ENCODE data around the gene RAP1A. TPM values are rescaled to one million over a fixed set of nuclear protein-coding genes. Genes with fewer than 3 reads are reported as not detected.

The RAP1A gene
- total RNA-seq: 100 to 1,000 TPM; 219 to 221 TPM

DNA sequence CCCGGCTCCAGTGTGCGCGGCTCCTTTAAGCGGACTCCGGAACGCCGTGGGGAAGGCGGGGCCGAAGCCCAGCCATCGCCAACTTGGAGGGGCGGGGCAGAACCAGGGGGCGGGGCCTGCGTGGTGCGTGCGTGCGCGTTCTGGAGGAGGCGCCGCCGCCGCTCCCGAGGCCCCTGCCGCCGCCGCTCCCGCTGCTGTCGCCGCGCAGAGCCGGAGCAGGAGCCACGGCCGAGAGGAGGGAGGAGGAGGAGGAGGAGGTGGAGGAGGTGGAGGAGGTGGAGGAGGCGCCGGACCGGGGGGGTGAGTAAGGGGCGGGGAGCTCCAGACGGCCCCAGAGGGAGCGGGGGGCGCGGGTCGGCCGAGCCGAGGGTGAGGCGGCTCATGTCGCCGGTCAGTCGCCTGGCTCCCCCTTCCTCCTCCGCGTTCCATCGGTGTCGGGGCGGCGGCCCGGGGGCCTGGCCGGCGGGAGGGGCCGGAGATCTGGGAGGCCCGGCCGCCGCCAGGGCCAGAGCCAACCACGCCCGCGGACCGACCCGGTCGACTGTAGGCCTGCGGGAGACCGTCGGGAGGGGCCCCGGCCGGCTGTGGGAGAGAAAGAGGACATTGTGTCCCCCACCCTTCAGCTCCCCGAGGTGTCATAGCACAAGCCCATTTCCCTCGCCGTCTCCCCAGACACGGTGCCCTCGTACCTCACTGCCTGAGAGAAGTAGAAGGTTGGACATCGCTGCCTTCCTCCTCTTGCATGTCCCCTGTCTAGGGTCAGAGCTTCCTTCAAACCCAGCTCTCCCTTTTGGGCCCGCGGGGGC, at the start of gene RAP1A:
Gene RAP1A (plus strand): TSS at position 155 of the 806 bp plus-strand sequence. CDS start 71,572 bp downstream, outside the sequence.
- CTCF ChIA-PET: interaction anchor here (1.0 to 8.4 kb wide), 6 partner anchors 15 to 150 kb away, joined by 3 to 85 read pairs (median 12); no protein-coding TSS in a partner anchor
- POLR2A ChIA-PET: interaction anchor here (0.6 to 12.5 kb wide), 18 partner anchors 9 to 744 kb away, joined by 3 to 641 read pairs (median 6); partner anchors contain the start of gene WDR77
- Mint-ChIP-seq H3K27me3 (no peaks in the 10 kb centered on the region), H3K36me3 (ENCODE audit: low read depth) (peaks cover 47% of the 10 kb centered on the region), H3K9me3 (no peaks in the 10 kb centered on the region), H3K4me3 (peak within 1 kb of the TSS; percentile 93), H3K4me1 (peaks cover 70% of the 10 kb centered on the region), H3K27ac (peak within 1 kb of the TSS; percentile 86)
- DNase-seq: peak; percentile 95

DNA sequence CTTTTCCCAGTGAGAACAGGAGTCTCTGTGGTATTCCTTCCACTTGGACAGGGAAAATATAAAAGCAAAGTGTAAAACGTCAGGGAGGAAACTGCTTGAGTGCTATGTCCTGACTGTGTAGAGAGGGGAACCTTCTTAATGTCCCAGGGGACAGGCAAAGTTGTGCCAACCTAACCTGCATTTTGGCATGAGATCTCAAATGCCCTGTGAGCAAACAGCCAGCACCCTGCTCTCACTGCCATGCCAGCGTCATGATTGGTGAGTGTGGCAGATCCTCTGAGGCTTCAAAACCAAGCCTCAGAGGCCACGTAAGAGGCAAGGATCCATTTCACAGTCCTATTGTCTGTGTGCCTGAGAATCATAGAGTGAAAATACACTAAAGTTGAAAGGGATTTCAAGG, 49.7 kb upstream of the RAP1A start:
- Mint-ChIP-seq H3K36me3 (ENCODE audit: low read depth) (peaks cover 4% of the 10 kb centered on the region), H3K4me1 (peaks cover 9% of the 10 kb centered on the region)

DNA sequence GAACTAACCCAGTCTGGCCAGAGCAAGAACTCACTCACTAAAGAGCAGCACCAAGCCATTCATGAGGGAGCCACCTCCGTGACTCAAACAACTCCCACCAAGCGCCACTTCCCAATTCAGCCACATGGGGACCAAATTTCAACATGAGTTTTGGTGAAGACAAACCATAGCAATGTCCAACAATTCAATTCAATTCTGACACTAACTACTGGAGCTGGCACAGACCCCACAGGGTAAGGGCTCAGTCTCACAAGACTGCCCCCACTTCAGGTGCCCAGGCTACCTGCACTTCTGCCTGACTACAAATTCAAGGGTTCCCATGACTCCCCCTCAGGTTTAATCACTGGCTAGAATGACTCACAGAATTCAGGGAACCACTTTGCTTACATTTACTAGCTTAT, 48.8 kb upstream of the RAP1A start:
- ChIA-PET CTCF (interaction anchor here (1.0 to 1.1 kb wide), 3 partner anchors 33 to 63 kb away, joined by 3 to 6 read pairs (median 3); no protein-coding TSS in a partner anchor), POLR2A (interaction anchor here (1.1 kb wide), 2 partner anchors 33 to 52 kb away, joined by 3 to 4 read pairs; no protein-coding TSS in a partner anchor)
- H3K4me3 Mint-ChIP-seq: no peak overlapping the region
- no peak overlapping the region for H3K27ac Mint-ChIP-seq
- DNase-seq: peak; percentile 33
- no peaks in the 10 kb centered on the region for H3K27me3 Mint-ChIP-seq
- H3K36me3 Mint-ChIP-seq (ENCODE audit: low read depth): peaks cover 3% of the 10 kb centered on the region
- peaks cover 2% of the 10 kb centered on the region for H3K9me3 Mint-ChIP-seq
- peaks cover 9% of the 10 kb centered on the region for H3K4me1 Mint-ChIP-seq

More for the DNA sequence above, 49.7 kb upstream of the RAP1A start:
- Mint-ChIP-seq H3K27me3 (no peaks in the 10 kb centered on the region), H3K27ac (no peak overlapping the region), H3K4me3 (no peak overlapping the region), H3K9me3 (peaks cover 2% of the 10 kb centered on the region)
- ChIA-PET CTCF (no interaction called here), POLR2A (interaction anchor here (1.5 kb wide), 1 partner anchor 23 kb away, joined by 3 read pairs; no protein-coding TSS in a partner anchor)
- no peak for DNase-seq

DNA sequence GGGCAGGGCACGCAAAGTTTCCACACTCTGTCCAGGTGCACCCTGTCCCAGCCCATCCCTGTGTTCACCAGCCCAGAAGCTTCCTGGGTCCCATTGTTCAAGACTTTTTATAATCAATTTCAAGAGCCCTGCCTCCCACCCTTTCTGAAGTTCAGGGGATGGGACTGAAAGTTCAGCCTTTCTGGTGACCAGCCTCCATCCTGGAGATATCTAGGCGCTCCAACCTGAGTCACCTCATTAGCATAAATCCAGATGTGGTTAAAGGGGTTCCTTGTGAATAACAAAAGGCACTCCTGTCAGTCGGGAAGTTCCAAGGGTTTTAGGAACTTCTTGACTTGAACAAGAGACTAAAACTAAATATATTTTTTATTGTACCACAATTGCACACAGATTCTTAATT, 48.4 kb upstream of the RAP1A start:
- no peak for DNase-seq
- Mint-ChIP-seq H3K27me3 (no peaks in the 10 kb centered on the region), H3K36me3 (ENCODE audit: low read depth) (peaks cover 3% of the 10 kb centered on the region), H3K4me1 (peaks cover 9% of the 10 kb centered on the region), H3K9me3 (peaks cover 2% of the 10 kb centered on the region), H3K27ac (no peak overlapping the region), H3K4me3 (no peak overlapping the region)
- CTCF ChIA-PET: interaction anchor here (1.0 to 1.1 kb wide), 4 partner anchors 22 to 63 kb away, joined by 3 to 6 read pairs (median 3); no protein-coding TSS in a partner anchor
- POLR2A ChIA-PET: interaction anchor here (1.1 kb wide), 3 partner anchors 21 to 51 kb away, joined by 3 to 5 read pairs (median 4); no protein-coding TSS in a partner anchor

DNA sequence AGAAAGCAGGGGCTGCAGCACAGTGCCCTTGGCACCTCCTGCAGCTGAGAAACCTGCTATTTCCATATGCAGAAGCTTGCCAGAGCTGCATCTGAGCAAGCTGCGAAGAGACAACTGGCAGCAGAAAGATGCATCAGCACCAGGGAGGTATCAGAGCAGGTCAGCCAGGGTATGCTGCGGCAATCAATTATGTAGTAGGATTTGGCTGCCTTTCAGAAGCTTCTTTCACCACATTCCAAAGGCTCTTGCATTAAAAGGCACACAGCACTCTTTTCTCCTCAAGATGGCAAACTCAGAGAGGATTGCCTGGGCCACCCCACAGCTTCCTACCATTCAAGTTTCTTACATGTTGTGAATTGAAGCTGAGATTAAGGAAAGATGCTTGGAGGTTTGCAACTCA, 47.6 kb upstream of the RAP1A start:
- peaks cover 3% of the 10 kb centered on the region for H3K36me3 Mint-ChIP-seq (ENCODE audit: low read depth)
- ChIA-PET POLR2A (interaction anchor here (1.1 kb wide), 1 partner anchor 21 kb away, joined by 5 read pairs; no protein-coding TSS in a partner anchor), CTCF (interaction anchor here (1.0 kb wide), 1 partner anchor 21 kb away, joined by 3 read pairs; no protein-coding TSS in a partner anchor)
- H3K27ac Mint-ChIP-seq: no peak overlapping the region
- DNase-seq: no peak
- peaks cover under 1% of the 10 kb centered on the region for H3K9me3 Mint-ChIP-seq
- H3K4me1 Mint-ChIP-seq: peaks cover 9% of the 10 kb centered on the region
- no peak overlapping the region for H3K4me3 Mint-ChIP-seq
- H3K27me3 Mint-ChIP-seq: no peaks in the 10 kb centered on the region

DNA sequence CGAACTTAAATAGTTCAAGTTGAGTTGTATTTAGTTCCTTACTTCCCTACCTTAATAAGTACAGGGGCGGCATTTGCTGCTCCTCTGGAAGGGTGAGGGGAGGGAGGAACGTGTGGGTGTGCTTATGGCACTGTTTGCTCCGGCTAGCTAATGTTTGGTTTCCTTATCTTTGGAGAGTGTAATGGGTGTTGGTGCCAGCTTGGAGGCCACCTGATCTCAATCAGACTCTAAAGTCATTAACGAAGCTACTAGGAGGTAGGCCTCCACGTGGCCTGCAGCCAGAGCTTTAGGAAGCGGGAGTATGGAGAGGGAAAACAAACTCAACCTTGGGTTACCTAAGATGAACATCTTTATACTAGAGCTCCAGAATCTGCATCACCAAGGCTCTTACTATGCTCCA, 43.0 kb upstream of the RAP1A start:
- Mint-ChIP-seq H3K27me3 (no peaks in the 10 kb centered on the region), H3K36me3 (ENCODE audit: low read depth) (no peaks in the 10 kb centered on the region), H3K4me1 (no peaks in the 10 kb centered on the region), H3K4me3 (no peak overlapping the region), H3K9me3 (no peaks in the 10 kb centered on the region), H3K27ac (no peak overlapping the region)
- POLR2A ChIA-PET: interaction anchor here (1.4 kb wide), 1 partner anchor 17 kb away, joined by 3 read pairs; no protein-coding TSS in a partner anchor
- CTCF ChIA-PET: interaction anchor here (0.6 kb wide), 1 partner anchor 21 kb away, joined by 4 read pairs; no protein-coding TSS in a partner anchor
- DNase-seq: no peak

DNA sequence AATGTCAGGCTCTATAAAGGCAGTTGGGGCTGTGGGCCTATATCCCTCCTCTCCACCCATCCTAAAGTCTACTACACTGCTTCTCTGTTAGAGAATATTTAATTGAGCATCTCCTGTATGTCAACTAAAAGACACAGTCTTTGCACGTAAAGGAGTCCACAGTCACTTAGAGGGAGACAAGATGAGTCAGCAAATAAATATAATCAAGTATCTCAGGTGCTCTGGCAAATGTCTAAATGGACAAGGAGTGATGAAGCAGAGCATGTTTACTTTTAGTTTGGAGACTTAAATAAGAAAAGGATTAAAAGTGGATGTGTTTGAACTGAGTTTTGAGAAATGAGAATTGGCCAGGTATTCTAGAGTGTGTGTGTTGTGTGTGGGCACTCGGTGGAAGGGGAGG, 41.8 kb upstream of the RAP1A start:
- H3K9me3 Mint-ChIP-seq: no peaks in the 10 kb centered on the region
- no peak for DNase-seq
- H3K36me3 Mint-ChIP-seq (ENCODE audit: low read depth): no peaks in the 10 kb centered on the region
- ChIA-PET POLR2A (interaction anchor here (1.4 kb wide), 1 partner anchor 16 kb away, joined by 3 read pairs; no protein-coding TSS in a partner anchor), CTCF (no interaction called here)
- no peaks in the 10 kb centered on the region for H3K27me3 Mint-ChIP-seq
- H3K4me3 Mint-ChIP-seq: no peak overlapping the region
- peaks cover 7% of the 10 kb centered on the region for H3K4me1 Mint-ChIP-seq
- no peak overlapping the region for H3K27ac Mint-ChIP-seq

DNA sequence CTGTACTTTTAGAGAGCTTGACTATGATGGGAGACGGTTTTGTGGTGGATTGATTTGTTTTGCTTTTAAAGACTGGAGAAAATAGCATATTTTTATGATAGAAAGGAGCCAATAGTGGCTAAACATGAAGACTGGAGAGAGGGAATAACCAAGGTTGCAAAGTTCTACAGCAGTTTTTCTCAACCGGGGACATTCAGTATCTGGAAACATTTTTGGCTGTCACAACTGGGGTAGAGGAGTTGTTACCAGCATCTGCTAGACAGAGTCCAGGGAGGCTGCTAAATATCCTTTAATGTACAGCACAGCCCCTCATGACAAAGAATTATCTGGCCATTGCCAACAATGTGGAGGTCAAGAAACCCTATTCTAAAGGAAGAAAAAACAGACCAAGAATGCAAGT, 38.4 kb upstream of the RAP1A start:
- CTCF ChIA-PET: interaction anchor here (1.5 kb wide), 1 partner anchor 15 kb away, joined by 3 read pairs; no protein-coding TSS in a partner anchor
- POLR2A ChIA-PET: interaction anchor here (1.6 to 16.1 kb wide), 4 partner anchors 10 to 129 kb away, joined by 3 to 501 read pairs (median 18); partner anchors contain the start of gene RAP1A

DNA sequence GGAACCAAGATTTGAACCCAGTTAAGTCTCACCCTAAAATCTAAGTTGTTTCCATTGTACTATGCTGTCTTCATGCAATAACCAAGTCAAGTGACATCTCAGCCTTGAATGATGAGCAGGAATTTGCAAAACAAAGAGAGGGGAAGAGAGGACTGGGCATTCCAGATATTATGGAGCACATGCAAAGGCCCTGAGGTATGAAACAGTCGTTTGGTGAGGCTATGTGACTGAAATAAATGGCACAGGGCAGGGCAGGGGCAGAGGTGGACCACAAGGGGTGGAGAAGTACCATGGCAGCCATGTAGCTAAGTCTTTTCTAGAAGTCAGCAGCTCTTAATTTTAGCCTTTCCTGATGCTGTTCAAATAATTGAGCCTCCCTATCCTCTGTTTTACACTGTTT, 37.6 kb upstream of the RAP1A start:
- POLR2A ChIA-PET: interaction anchor here (1.3 to 16.1 kb wide), 7 partner anchors 10 to 130 kb away, joined by 3 to 501 read pairs (median 6); partner anchors contain the start of gene RAP1A
- CTCF ChIA-PET: interaction anchor here (1.1 to 1.6 kb wide), 6 partner anchors 9 to 74 kb away, joined by 3 to 9 read pairs (median 4); no protein-coding TSS in a partner anchor
- Mint-ChIP-seq H3K27me3 (no peaks in the 10 kb centered on the region), H3K4me3 (no peak overlapping the region), H3K4me1 (peaks cover 9% of the 10 kb centered on the region), H3K9me3 (no peaks in the 10 kb centered on the region), H3K36me3 (ENCODE audit: low read depth) (no peaks in the 10 kb centered on the region), H3K27ac (no peak overlapping the region)
- no peak for DNase-seq

More for the DNA sequence above, 38.4 kb upstream of the RAP1A start:
- peaks cover 9% of the 10 kb centered on the region for H3K4me1 Mint-ChIP-seq
- no peaks in the 10 kb centered on the region for H3K27me3 Mint-ChIP-seq
- no peak for DNase-seq
- H3K27ac Mint-ChIP-seq: no peak overlapping the region
- H3K4me3 Mint-ChIP-seq: no peak overlapping the region
- no peaks in the 10 kb centered on the region for H3K9me3 Mint-ChIP-seq
- H3K36me3 Mint-ChIP-seq (ENCODE audit: low read depth): no peaks in the 10 kb centered on the region

DNA sequence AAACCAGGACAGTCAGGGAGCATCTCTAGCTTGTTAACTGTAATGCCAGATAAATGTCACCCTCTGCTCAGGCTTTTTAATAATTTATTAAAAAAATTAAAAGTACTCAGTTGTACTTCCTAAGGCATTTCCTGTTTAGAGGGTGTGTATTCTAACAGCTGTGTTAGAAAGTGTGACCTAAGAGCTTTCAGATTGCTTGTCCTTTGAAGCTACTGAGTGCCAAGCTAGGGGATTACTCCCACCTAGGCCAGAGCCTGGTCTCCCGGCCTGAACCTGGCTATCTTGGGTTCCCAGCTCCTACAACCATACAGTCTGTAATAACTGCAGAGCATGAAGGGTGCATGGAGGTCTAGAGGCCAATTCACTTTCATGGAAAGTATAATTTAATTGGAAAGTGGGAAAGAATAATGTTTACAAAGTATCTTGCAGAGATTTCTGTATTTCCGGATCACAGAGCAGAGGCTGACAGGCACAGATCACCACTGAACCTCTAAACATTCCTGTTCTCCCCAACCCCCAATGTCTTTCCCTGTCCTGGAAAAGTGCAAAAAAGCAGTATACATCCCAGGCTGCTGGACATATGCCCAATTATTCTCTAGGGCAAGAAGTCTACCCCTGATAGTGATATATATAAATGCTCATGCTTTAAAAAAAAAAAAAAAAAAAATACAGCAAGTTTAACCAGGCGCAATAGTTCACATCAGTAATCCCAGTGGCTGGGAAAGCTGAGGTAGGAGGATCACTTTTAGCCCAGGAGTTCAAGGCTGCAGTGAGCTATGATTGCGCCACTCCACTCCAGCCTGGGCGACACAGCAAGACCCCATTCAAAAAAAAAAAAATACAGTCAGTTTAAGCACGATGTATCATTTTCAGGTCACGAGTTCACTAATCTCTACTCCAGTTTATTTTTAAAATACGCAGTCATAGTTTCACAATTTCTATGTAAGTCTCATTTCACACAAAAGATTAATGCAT, 36.7 kb upstream of the RAP1A start:
- ChIA-PET POLR2A (interaction anchor here (0.6 to 16.1 kb wide), 9 partner anchors 9 to 131 kb away, joined by 3 to 501 read pairs (median 6); partner anchors contain the start of gene RAP1A), CTCF (interaction anchor here (0.6 to 1.6 kb wide), 7 partner anchors 9 to 1026 kb away, joined by 3 to 9 read pairs (median 3); no protein-coding TSS in a partner anchor)
- Mint-ChIP-seq H3K9me3 (no peaks in the 10 kb centered on the region), H3K27me3 (no peaks in the 10 kb centered on the region), H3K4me3 (no peak overlapping the region), H3K4me1 (peaks cover 9% of the 10 kb centered on the region), H3K27ac (no peak overlapping the region), H3K36me3 (ENCODE audit: low read depth) (no peaks in the 10 kb centered on the region)
- no peak for DNase-seq

DNA sequence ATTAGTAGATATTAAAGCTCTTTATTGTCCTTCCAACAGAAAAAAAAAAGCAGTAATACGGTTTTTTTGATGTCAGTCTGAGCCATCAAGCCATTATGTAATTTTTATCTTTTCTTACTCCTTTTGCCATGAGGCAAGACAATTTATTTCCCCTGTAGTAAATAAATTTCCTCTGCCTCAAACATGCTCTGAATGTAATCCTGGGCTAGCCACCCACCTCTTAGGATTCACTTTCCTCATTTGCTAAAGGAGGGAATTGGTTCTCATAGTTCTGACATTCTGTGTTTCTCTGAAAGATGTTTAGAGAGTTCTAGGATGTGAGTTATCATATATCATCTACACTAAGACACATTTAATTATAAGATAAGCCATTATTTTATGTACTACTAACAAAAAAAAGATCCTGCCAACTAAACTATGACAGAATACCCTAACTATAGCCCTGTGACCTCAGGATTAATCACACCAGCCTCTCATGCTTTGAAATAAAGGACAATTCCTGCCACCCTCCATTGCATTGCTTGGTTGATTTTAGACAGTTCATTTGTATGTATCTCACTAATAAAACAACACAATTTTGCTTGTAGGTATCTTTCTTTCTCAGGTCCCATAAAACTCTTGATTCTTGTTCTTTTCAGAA, 34.0 kb upstream of the RAP1A start:
- Mint-ChIP-seq H3K27me3 (no peaks in the 10 kb centered on the region), H3K36me3 (ENCODE audit: low read depth) (no peaks in the 10 kb centered on the region), H3K27ac (no peak overlapping the region), H3K9me3 (no peaks in the 10 kb centered on the region), H3K4me3 (no peak overlapping the region), H3K4me1 (peaks cover 14% of the 10 kb centered on the region)
- DNase-seq: no peak
- ChIA-PET CTCF (interaction anchor here (1.2 to 2.1 kb wide), 3 partner anchors 7 to 22 kb away, joined by 4 to 7 read pairs (median 6); no protein-coding TSS in a partner anchor), POLR2A (interaction anchor here (1.1 to 16.1 kb wide), 2 partner anchors 35 to 77 kb away, joined by 4 to 501 read pairs; partner anchors contain the start of gene RAP1A)

Measured in activated CD4-positive, alpha-beta memory T cell treated with anti-CD3 and anti-CD28 coated beads, Interleukin-2, amount 10 ng/mL, durations not matched to agents 7 days and 5 days (primary cell).